SK-N-SH treated with all-trans-retinoic acid at 6 μM for 48 hours (cell line): Measurements from ENCODE around the gene PCNX3.

Experiments
- BACH2 ChIP-seq: fragments of 250-450 bp; sonication (Bioruptor Pico); IDR thresholded peaks from 2 replicates; pipeline ENCODE4 v1.9.0; 2021; ENCODE audit warnings: mild to moderate bottlenecking, borderline replicate concordance
- CSDC2 ChIP-seq: fragments of 250-450 bp; sonication (Bioruptor Pico); IDR thresholded peaks from 2 replicates; pipeline ENCODE4 v1.5.0; 2020; ENCODE audit warnings: mild to moderate bottlenecking, moderate library complexity
- OSR1 ChIP-seq: fragments of 250-450 bp; sonication (Bioruptor Pico); IDR thresholded peaks from 2 replicates; pipeline ENCODE4 v1.8.0; 2022; ENCODE audit warnings: moderate library complexity, mild to moderate bottlenecking, inconsistent platforms
- PPARA ChIP-seq: fragments of 250-450 bp; sonication (Bioruptor Pico); IDR thresholded peaks from 2 replicates; pipeline ENCODE4 v1.5.0; 2020; ENCODE audit warnings: mild to moderate bottlenecking, borderline replicate concordance
- RARB ChIP-seq: fragments of 250-450 bp; sonication (Bioruptor Pico); IDR thresholded peaks from 2 replicates; pipeline ENCODE4 v1.8.0; 2021; ENCODE audit warnings: mild to moderate bottlenecking, moderate library complexity
- TCF4 ChIP-seq: fragments of 250-450 bp; sonication (Bioruptor Pico); IDR thresholded peaks from 2 replicates; pipeline ENCODE4 v1.8.0; 2021; ENCODE audit warnings: mild to moderate bottlenecking, moderate library complexity, borderline replicate concordance
- ZFP3 ChIP-seq: fragments of 250-450 bp; sonication (Bioruptor Pico); IDR thresholded peaks from 2 replicates; pipeline ENCODE4 v1.5.0; 2020; ENCODE audit warnings: mild to moderate bottlenecking, moderate library complexity
- ZFP30 ChIP-seq: fragments of 450-650 bp; formaldehyde crosslinking; IDR thresholded peaks from 2 replicates; pipeline ENCODE4 v1.5.0; 2022; ENCODE audit warnings: mild to moderate bottlenecking, moderate library complexity
- ZNF8 ChIP-seq: fragments of 450-650 bp; formaldehyde crosslinking; IDR thresholded peaks from 2 replicates; pipeline ENCODE4 v1.5.0; 2020; ENCODE audit warnings: mild to moderate bottlenecking, moderate library complexity
- TF ChIP-seq, protein P1 (sequence below): fragments of 250-450 bp; sonication (Bioruptor Pico); IDR thresholded peaks from 2 replicates; pipeline ENCODE4 v1.5.1; 2020; ENCODE audit warnings: low read depth, mild to moderate bottlenecking, moderate library complexity

DNA sequence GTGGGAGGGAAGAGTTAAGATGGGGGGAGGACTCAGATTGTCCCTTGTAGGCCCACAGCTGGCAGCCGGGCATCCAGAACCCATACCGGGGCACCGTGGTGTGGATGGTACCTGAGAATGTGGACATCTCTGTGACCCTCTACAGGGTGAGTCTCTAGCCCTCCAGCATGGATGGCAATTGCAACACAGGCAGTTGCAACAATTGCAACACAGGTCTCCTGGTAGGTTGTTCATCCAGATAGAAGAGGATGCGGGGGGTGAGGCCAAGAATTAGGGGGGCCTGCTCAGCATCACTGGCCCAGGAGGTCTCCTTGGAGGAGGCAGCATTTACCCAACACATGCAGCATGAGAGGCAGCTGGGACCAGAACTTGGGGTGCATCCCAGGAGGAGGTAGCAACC lies 36.3 kb upstream of the PCNX3 start:
- TF ChIP-seq OSR1 (CRISPR knock-in tag) (no peak), PPARA (CRISPR knock-in tag) (no peak), RARB (CRISPR knock-in tag) (no peak), ZFP30 (no peak), BACH2 (CRISPR knock-in tag) (no peak), ZFP3 (CRISPR knock-in tag) (no peak), TCF4 (CRISPR knock-in tag) (no peak), ZNF8 (CRISPR knock-in tag) (no peak), CSDC2 (no peak)
- TF ChIP-seq, protein P1, sequence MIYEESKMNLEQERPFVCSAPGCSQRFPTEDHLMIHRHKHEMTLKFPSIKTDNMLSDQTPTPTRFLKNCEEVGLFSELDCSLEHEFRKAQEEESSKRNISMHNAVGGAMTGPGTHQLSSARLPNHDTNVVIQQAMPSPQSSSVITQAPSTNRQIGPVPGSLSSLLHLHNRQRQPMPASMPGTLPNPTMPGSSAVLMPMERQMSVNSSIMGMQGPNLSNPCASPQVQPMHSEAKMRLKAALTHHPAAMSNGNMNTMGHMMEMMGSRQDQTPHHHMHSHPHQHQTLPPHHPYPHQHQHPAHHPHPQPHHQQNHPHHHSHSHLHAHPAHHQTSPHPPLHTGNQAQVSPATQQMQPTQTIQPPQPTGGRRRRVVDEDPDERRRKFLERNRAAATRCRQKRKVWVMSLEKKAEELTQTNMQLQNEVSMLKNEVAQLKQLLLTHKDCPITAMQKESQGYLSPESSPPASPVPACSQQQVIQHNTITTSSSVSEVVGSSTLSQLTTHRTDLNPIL (CRISPR knock-in tag), result no peak
